ENCODE measurements around the gene CERS6. TPM values are rescaled to one million over a fixed set of nuclear protein-coding genes. Genes with fewer than 3 reads are reported as not detected.

Gene CERS6
- polyA plus RNA-seq, 1 donor (not counting 4 experiments of a cell fraction or from before 2014, with no cell fraction given) = 19.5 TPM

GRCh38 chr2:168584911-168585310 lies 128.8 kb downstream of the CERS6 start:
- Histone ChIP-seq H2AFZ (ENCODE audit: control insufficient read depth, low read length) (no peak overlapping the region), H4K20me1 (ENCODE audit: control insufficient read depth, extremely low read depth, insufficient read depth, low read length) (no peaks in the 10 kb centered on the region), H3K4me1 (ENCODE audit: control insufficient read depth, extremely low read depth, insufficient read depth, low read length) (peaks cover 29% of the 10 kb centered on the region), H3K27ac (ENCODE audit: control insufficient read depth, insufficient read depth, low read length) (peak overlapping the region; percentile 95), H3K4me3 (ENCODE audit: control insufficient read depth in 2 of 3, extremely low read depth in 1 of 3, insufficient read depth in 2 of 3, low read depth in 1 of 3, low read length in 3 of 3) (no peak overlapping the region), H3K79me2 (ENCODE audit: control insufficient read depth, insufficient read depth, low read length) (peaks cover 26% of the 10 kb centered on the region), H3K27me3 (ENCODE audit: control insufficient read depth, extremely low read depth, insufficient read depth, low read length) (no peaks in the 10 kb centered on the region), H3K9ac (ENCODE audit: control insufficient read depth, extremely low read depth, insufficient read depth, low read length) (no peak overlapping the region), H3K4me2 (ENCODE audit: control insufficient read depth, extremely low read depth, insufficient read depth, low read depth, low read length) (no peak overlapping the region), H3K9me1 (ENCODE audit: control insufficient read depth, extremely low read depth, insufficient read depth, low read length) (no peaks in the 10 kb centered on the region), H3K36me3 (ENCODE audit: control insufficient read depth in 2 of 2, extremely low read depth in 1 of 2, insufficient read depth in 2 of 2, low read length in 2 of 2) (no peaks in the 10 kb centered on the region), H3K9me3 (ENCODE audit: control insufficient read depth, low read depth, low read length) (no peaks in the 10 kb centered on the region)
- TF ChIP-seq EZH2 (IDR thresholded peaks at IDR 0.05; ENCODE audit: low read length) (no peak), CTCF (optimal IDR thresholded peaks at IDR 0.05 in 1 of 3, IDR thresholded peaks at IDR 0.05 in 1 of 3, conservative IDR thresholded peaks at IDR 0.05 in 1 of 3; ENCODE audit: extremely low read depth in 1 of 3, insufficient read depth in 2 of 3, low read length in 3 of 3) (no peak)
- FAIRE-seq (no peak), DNase-seq (ENCODE audit: low read depth, low spot score) (no peak)
- dilution Hi-C loops (cut with MboI; ENCODE audit: extremely low pct_ligation_motif_present, low sequenced_read_pairs) = no loop called here

DNA sequence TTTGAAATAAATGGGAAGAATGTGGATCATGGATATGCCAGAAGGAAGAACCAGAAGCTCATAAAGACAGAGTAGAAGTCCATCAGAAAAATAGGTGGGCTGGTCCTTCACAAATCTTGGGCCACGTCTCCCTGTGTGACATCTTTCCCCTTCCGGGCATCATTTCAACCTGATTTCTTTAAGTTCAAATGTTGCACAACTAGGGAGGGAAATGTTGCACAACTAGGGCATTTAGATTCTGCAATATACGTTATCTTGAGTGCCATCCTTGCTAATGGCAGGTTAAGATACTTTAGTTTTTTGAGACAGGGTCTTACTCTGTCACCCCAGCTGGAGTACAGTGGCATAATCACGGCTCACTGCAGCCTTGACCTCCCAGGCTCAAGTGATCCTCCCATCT lies 129.6 kb downstream of the CERS6 start:
- Histone ChIP-seq H3K4me3 (ENCODE audit: control insufficient read depth in 2 of 3, extremely low read depth in 1 of 3, insufficient read depth in 2 of 3, low read depth in 1 of 3, low read length in 3 of 3) (no peak overlapping the region), H3K79me2 (ENCODE audit: control insufficient read depth, insufficient read depth, low read length) (peaks cover 26% of the 10 kb centered on the region), H4K20me1 (ENCODE audit: control insufficient read depth, extremely low read depth, insufficient read depth, low read length) (no peaks in the 10 kb centered on the region), H3K4me1 (ENCODE audit: control insufficient read depth, extremely low read depth, insufficient read depth, low read length) (peaks cover 29% of the 10 kb centered on the region), H3K27ac (ENCODE audit: control insufficient read depth, insufficient read depth, low read length) (no peak overlapping the region), H3K4me2 (ENCODE audit: control insufficient read depth, extremely low read depth, insufficient read depth, low read depth, low read length) (no peak overlapping the region), H3K9me3 (ENCODE audit: control insufficient read depth, low read depth, low read length) (no peaks in the 10 kb centered on the region), H3K36me3 (ENCODE audit: control insufficient read depth in 2 of 2, extremely low read depth in 1 of 2, insufficient read depth in 2 of 2, low read length in 2 of 2) (no peaks in the 10 kb centered on the region), H3K9ac (ENCODE audit: control insufficient read depth, extremely low read depth, insufficient read depth, low read length) (no peak overlapping the region), H3K9me1 (ENCODE audit: control insufficient read depth, extremely low read depth, insufficient read depth, low read length) (no peaks in the 10 kb centered on the region), H3K27me3 (ENCODE audit: control insufficient read depth, extremely low read depth, insufficient read depth, low read length) (no peaks in the 10 kb centered on the region), H2AFZ (ENCODE audit: control insufficient read depth, low read length) (no peak overlapping the region)
- dilution Hi-C loops (cut with MboI; ENCODE audit: extremely low pct_ligation_motif_present, low sequenced_read_pairs) = no loop called here
- no peak for FAIRE-seq
- no peak for DNase-seq (ENCODE audit: low read depth, low spot score)
- no peak for TF ChIP-seq EZH2 (IDR thresholded peaks at IDR 0.05; ENCODE audit: low read length)

DNA sequence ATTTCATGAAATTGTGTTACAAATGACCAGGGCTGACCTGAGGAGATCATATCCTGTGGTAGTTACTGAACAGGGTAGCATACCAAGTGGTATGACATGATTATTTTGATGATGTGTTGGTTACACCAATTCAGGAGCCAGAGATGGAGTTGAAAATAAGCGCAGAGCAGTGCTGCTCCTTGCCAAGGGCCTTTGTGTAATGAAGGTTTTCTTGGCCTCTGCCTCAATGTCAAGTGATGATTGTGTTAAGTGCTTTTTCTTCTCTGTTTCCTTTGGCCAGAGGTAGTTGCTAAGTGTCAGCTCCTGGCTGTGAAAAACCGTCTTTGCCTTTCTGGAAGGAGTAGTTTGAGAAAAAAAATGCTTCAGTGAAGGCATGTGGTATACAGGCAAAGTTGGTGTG lies 131.2 kb downstream of the CERS6 start:
- dilution Hi-C loops (cut with MboI; ENCODE audit: extremely low pct_ligation_motif_present, low sequenced_read_pairs) = no loop called here
- H3K4me1 ChIP-seq (ENCODE audit: control insufficient read depth, extremely low read depth, insufficient read depth, low read length) = peaks cover 26% of the 10 kb centered on the region
- no peak overlapping the region for H3K4me3 ChIP-seq (ENCODE audit: control insufficient read depth in 2 of 3, extremely low read depth in 1 of 3, insufficient read depth in 2 of 3, low read depth in 1 of 3, low read length in 3 of 3)
- H3K27ac ChIP-seq (ENCODE audit: control insufficient read depth, insufficient read depth, low read length) = no peak overlapping the region
- no peak overlapping the region for H2AFZ ChIP-seq (ENCODE audit: control insufficient read depth, low read length)
- no peak overlapping the region for H3K4me2 ChIP-seq (ENCODE audit: control insufficient read depth, extremely low read depth, insufficient read depth, low read depth, low read length)
- H3K9me1 ChIP-seq (ENCODE audit: control insufficient read depth, extremely low read depth, insufficient read depth, low read length) = no peaks in the 10 kb centered on the region
- H3K27me3 ChIP-seq (ENCODE audit: control insufficient read depth, extremely low read depth, insufficient read depth, low read length) = no peaks in the 10 kb centered on the region
- FAIRE-seq (peak; percentile 73), DNase-seq (ENCODE audit: low read depth, low spot score) (no peak)
- no peaks in the 10 kb centered on the region for H3K36me3 ChIP-seq (ENCODE audit: control insufficient read depth in 2 of 2, extremely low read depth in 1 of 2, insufficient read depth in 2 of 2, low read length in 2 of 2)
- no peaks in the 10 kb centered on the region for H3K9me3 ChIP-seq (ENCODE audit: control insufficient read depth, low read depth, low read length)
- no peak for TF ChIP-seq CTCF (optimal IDR thresholded peaks at IDR 0.05 in 1 of 3, IDR thresholded peaks at IDR 0.05 in 1 of 3, conservative IDR thresholded peaks at IDR 0.05 in 1 of 3; ENCODE audit: extremely low read depth in 1 of 3, insufficient read depth in 2 of 3, low read length in 3 of 3)
- no peak for TF ChIP-seq EZH2 (IDR thresholded peaks at IDR 0.05; ENCODE audit: low read length)
- peaks cover 24% of the 10 kb centered on the region for H3K79me2 ChIP-seq (ENCODE audit: control insufficient read depth, insufficient read depth, low read length)
- H3K9ac ChIP-seq (ENCODE audit: control insufficient read depth, extremely low read depth, insufficient read depth, low read length) = no peak overlapping the region
- H4K20me1 ChIP-seq (ENCODE audit: control insufficient read depth, extremely low read depth, insufficient read depth, low read length) = no peaks in the 10 kb centered on the region
